GM21360 (cell line): ENCODE measurements around the gene RPEL1.
"Not testable (repeated sequence)": the region's sequence is repeated elsewhere in the genome, so short reads cannot be mapped to it uniquely, and the experiment has no call there.

ENCODE experiments used
- ATAC-seq: cut with Tn5 transposase; IDR thresholded peaks from one replicate; pipeline ENCODE4 v1.9.1; 2021; ENCODE audit warnings: mild to moderate bottlenecking, moderate library complexity; ENCODE audit not compliant: unreplicated experiment

The RPEL1 gene

DNA sequence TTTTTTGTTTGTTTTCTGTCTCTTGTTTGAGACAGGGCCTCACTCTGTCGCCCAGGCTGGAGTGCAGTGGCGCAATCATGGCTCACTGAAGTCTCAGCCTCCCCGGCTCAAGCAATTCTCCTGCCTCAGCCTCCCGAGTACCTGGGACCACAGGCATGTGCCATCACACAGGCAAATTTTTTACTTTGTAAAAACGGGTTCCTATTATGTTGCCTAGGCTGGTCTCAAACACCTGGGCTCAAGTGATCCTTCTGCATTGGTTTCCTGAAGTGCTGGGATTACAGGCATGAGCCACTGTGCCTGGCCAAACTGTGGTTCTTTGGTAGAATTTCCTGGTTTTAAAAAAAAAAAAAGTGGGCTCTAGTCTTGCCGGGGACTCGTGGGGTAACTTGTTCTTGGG, at the start of gene RPEL1:
Gene RPEL1 (plus strand): TSS at position 301 of the 400 bp plus-strand sequence. CDS start 110 bp downstream, outside the sequence.
- not testable (repeated sequence) for ATAC-seq

DNA sequence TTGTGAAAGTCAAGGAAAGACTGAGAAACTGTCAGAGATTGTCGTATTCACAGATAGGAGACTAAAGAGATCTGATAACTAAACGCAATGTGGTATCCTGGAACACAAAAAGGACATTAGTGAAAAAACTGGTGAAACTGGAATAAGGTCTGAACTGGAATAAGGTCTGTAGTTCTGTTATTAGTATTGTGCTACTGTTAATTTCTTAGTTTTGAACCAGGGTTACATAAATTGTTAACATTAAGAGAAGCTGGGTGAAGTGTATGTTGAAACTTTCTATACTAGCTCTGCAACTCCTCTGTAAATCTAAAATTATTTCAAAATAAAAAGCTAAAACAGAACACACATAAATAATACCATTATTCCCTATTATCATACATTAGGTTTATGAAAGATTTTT, 49.2 kb upstream of the RPEL1 start:
- ATAC-seq: no peak

DNA sequence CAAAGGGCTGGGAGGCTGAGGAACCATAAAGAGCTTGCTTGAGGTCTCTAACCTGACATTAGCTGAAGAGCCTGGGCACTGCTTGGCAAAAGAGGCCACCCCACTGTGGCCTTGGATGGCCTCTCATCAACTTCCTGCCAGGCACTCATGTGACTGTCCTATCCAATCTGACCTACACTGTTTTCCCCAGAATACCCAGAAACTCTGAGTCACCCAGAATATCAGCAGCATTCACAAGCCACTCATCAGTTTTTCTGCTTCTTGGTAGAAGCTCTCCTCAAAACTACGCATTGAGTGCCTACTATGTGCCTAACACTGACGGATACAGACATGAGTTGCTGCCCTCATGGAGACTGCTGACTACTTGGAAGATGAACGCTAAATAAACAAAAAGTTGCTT, 48.5 kb upstream of the RPEL1 start:
- ATAC-seq: no peak

- ATAC-seq: no peak
These were observed 47.8 kb upstream of the RPEL1 start for GRCh38 chr10:103197903-103198302.

DNA sequence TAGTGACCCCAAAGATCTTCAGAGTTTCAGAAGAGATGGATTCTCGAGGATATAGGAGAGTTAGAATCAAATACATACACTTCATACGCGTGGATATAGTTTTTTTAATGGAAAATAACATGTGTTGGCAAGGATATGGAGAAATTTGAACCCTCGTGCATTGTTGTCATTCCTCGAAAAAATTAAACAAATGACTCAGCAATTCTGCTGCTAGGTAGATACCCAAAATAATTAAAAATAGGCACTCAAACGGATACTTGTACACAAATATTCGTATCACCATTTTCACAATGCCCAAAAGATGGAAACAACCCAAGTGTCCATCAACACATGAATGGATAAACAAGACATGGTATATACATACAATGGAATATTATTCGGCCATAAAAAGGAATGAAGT, 47.0 kb upstream of the RPEL1 start:
- no peak for ATAC-seq

- ATAC-seq: no peak
These were observed 46.2 kb upstream of the RPEL1 start for GRCh38 chr10:103199488-103199887.

DNA sequence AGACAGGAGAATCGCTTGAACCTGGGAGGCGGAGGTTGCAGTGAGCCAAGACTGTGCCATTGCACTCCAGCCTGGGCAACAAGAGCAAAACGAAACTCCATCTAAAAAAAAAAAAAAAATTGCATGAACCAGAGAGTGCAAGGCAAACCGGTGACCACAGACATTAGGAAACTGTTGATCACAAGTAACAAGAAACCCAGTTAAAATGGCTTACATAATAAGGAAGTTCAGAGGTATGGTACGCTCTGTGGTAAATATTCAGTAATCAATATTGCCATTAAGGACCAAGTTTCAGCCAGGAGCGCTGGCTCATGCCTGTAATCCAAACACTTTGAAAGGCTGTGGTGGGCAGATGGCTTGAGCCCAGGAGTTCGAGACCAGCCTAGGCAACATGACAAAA, 43.4 kb upstream of the RPEL1 start:
- no peak for ATAC-seq

DNA sequence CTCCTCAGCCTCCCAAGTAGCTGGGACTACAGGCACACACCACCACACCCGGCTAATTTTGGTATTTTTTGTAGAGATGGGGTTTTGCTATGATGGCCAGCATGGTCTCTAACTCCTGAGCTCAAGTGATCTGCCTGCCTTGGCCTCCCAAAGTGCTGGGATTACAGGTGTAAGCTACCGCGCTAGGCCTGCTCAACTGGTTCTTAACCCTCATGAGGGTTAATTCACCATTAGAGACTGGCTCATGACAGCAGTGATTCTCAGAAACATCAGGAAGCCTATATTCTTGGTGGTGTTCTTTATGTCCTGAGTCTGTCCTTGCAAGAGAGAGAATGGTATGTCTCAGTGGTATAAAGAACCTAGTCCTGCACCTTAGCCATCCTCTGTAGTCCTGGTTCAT, 42.2 kb upstream of the RPEL1 start:
- ATAC-seq: no peak

- no peak for ATAC-seq
These were observed 41.1 kb upstream of the RPEL1 start for GRCh38 chr10:103204353-103205255.

- ATAC-seq: not testable (repeated sequence)
These were observed 40.3 kb upstream of the RPEL1 start for GRCh38 chr10:103205401-103205800.

DNA sequence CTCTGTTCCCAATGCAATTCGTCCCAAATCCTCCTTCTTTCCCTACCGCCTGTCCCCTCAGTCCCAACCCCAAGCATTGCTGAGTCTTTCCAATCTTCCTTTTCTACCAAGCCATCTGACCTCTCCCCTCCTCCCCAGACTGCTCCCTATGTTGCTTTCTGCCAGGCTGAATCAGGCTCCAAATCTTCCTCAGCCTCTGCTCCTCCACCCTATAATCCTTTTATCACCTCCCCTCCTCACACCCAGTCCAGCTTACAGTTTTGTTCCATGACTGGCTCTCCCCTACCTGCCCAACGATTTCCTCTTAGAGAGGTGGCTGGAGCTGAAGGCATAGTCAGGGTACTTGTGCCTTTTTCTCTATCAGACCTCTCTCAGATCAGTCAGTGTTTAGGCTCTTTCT, 39.0 kb upstream of the RPEL1 start:
- not testable (repeated sequence) for ATAC-seq

DNA sequence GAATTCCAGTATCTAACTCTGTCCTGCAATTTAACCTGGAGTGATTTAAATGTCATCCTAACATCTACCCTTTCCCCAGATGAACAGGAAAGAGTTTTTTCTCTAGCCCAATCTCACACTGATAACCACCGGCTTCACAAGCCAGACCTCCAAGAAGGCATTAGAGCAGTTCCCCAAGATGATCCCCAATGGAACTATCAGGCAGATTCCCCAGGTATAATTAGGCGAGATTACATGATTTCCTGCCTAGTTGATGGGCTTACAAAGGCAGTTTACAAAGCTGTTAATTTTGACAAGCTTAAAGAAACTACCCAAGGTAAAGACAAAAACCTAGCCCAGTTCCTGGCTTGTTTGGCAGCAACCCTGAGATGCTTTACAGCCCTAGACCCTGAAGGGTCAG, 38.5 kb upstream of the RPEL1 start:
- ATAC-seq: no peak

- ATAC-seq: not testable (repeated sequence)
These were observed 38.0 kb upstream of the RPEL1 start for GRCh38 chr10:103207643-103208042.

GRCh38 chr10:103210262-103210661, 35.4 kb upstream of the RPEL1 start:
- not testable (repeated sequence) for ATAC-seq

- no peak for ATAC-seq
These were observed 30.1 kb upstream of the RPEL1 start for GRCh38 chr10:103215601-103216000.

DNA sequence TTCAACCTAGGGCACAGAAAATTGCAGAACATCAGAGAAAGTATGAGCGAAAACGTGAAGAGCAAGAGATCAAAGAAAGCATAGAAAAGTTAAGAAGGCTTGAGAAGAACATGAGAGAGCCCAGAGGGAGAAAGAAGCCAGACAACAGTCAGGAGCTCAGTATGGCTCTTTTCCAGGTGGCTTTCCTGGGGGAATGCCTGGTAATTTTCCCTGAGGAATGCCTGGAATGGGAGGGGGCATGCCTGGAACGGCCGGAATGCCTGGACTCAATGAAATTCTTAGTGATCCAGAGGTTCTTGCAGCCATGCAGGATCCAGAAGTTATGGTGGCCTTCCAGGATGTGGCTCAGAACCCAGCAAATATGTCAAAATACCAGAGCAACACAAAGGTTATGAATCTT, 29.3 kb upstream of the RPEL1 start:
- not testable (repeated sequence) for ATAC-seq

GRCh38 chr10:103224133-103224532, 21.6 kb upstream of the RPEL1 start:
- no peak for ATAC-seq

DNA sequence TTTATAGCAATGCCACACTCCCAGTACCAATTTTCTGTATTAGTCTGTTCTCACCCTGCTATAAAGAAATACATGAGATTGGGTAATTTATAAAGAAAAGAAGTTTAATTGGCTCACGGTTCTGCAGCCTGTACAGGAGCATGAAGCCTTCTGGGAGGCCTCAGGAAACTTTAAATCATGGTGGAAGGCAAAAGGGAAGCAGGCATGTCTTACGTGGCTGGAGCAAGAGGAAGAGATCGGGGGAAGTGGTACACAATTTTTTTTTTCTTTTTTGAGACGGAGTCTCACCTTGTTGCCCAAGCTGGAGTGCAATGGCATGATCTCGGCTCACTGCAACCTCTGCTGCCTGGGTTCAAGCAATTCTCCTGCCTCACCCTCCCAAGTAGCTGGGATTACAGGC, 21.0 kb upstream of the RPEL1 start:
- not testable (repeated sequence) for ATAC-seq

DNA sequence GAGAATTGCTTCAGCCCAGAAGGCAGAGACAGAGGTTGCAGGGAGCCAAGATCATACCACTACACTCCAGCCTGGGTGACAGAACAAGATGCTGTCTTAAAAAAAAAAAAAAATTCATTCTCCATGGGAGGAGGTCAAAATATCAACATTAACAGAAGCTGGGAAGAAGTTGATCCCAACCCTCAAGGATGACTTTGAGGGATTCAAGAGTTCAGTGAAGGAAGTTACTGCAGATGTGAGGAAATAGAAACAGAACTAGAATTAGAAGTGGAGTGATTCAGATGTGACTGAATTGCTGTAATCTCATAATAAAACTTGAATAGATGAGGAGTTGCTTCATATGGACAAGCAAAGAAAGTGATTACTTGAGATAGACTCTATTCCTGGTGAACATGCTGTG, 19.7 kb upstream of the RPEL1 start:
- no peak for ATAC-seq

DNA sequence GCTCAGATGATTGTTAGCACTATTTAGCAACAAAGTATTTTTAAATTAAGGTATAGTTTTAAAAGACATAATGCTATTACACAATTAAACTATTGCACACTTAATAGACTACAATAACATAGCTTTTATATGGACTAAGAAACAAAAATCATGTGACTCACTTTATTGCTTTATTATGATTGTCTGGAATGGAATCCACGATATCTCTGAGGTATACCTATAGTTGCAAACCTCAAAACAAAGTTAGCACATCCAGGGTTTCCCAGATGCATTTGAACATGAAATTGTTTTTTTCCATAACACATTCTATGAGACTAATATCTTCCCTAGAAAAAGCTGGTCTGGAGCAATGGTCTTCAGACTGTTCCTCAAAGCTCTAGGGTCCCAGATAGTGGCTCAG, 18.3 kb upstream of the RPEL1 start:
- no peak for ATAC-seq

DNA sequence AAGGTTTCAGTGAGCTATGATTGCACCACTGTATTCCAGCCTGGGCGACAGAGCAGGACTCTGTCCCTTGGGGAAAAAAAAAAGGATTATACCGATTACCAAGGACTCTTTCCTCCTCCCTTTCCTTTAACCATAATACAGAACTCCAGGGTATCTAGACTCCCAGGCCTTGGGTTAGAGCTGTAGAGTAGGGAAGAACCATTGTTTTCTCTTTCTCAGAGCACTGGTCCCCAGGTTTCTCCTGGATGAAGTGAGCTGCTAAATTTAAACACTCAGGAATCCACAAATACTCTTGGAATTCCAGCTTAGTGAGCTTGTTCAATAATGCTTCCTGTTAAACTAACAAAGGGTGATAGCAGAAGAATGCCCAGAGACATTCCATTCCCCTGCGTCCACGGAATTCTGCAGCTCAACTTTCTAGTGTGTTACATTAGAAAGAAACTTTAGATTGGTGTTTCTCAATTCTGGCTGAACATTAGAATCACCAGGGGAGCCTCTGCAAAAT, 14.6 kb upstream of the RPEL1 start:
- ATAC-seq: no peak

- no peak for ATAC-seq
These were observed 13.5 kb upstream of the RPEL1 start for GRCh38 chr10:103232131-103232673.
